PC-3 (cell line): ENCODE data around the gene PITPNM3. TPM values are rescaled to one million over a fixed set of nuclear protein-coding genes. Genes with fewer than 3 reads are reported as not detected.

Experiments used
- ATAC-seq: fragments of 200-7000 bp; cut with Tn5 transposase; 2 replicates; pipeline ENCODE4 v1.9.1; 2020; ENCODE audit warnings: mild to moderate bottlenecking, moderate library complexity
- BruUV-seq: library from RNA; stranded (reverse); fragments of 400-500 nt; replicated peaks from 2 replicates; lab custom pipeline; 2021; lab: Mats Ljungman, UMichigan
- CTCF ChIA-PET: fragments of 300-600 bp; sonication (Branson Sonifier 250); formaldehyde crosslinking; loops from one replicate; lab custom pipeline; 2022; ENCODE audit warnings: antibody characterized with exemption; lab: Charles Lee
- POLR2A ChIA-PET: fragments of 300-600 bp; sonication (Branson Sonifier 250); formaldehyde crosslinking; loops from one replicate; lab custom pipeline; 2022; ENCODE audit warnings: antibody characterized with exemption; ENCODE audit not compliant: unreplicated experiment; lab: Charles Lee
- DNase-seq: peaks from one replicate; pipeline ENCODE4 v3.0.0-alpha.2; 2015
- H2AFZ ChIP-seq: fragments of 300-600 bp; sonication (generic); 2 replicates; pipeline ENCODE4 v1.6.0; 2016; ENCODE audit warnings: antibody characterized with exemption, low read length
- H3F3A ChIP-seq: fragments of 300-600 bp; sonication (generic); one replicate; pipeline ENCODE4 v1.6.0; 2017; ENCODE audit warnings: antibody characterized with exemption, low read length, control low read depth, mild to moderate bottlenecking; ENCODE audit not compliant: unreplicated experiment
- H3K27ac ChIP-seq: fragments of 300-600 bp; sonication (generic); 2 replicates; pipeline ENCODE4 v1.5.1; 2016; ENCODE audit warnings: mild to moderate bottlenecking, low read length
- H3K27me3 ChIP-seq: fragments of 300-600 bp; sonication (generic); 2 replicates; pipeline ENCODE4 v1.6.1; 2016; ENCODE audit warnings: low read length, mixed read lengths
- H3K36me3 ChIP-seq: fragments of 300-600 bp; sonication (generic); 2 replicates; pipeline ENCODE4 v1.6.1; 2016; ENCODE audit warnings: low read depth, mixed run types, low read length, mixed read lengths
- H3K4me1 ChIP-seq: fragments of 300-600 bp; sonication (generic); 2 replicates; pipeline ENCODE4 v1.5.1; 2016; ENCODE audit warnings: low read length; ENCODE audit not compliant: insufficient read depth
- H3K4me2 ChIP-seq: fragments of 300-600 bp; sonication (generic); 2 replicates; pipeline ENCODE4 v1.6.0; 2016; ENCODE audit warnings: low read length
- H3K4me3 ChIP-seq: fragments of 300-600 bp; sonication (generic); 2 replicates; pipeline ENCODE4 v1.5.1; 2016; ENCODE audit warnings: mild to moderate bottlenecking, low read length, mixed read lengths
- H3K79me2 ChIP-seq: fragments of 300-600 bp; sonication (generic); 2 replicates; pipeline ENCODE4 v1.6.1; 2017; ENCODE audit warnings: low read length, mixed read lengths
- H3K9ac ChIP-seq: fragments of 300-600 bp; sonication (generic); 2 replicates; pipeline ENCODE4 v1.6.0; 2016; ENCODE audit warnings: mild to moderate bottlenecking, low read length
- H3K9me2 ChIP-seq: fragments of 300-600 bp; sonication (generic); replicated peaks from 2 replicates; pipeline ENCODE4 v1.6.1; 2016; ENCODE audit warnings: mixed run types, low read length, mixed read lengths
- H3K9me3 ChIP-seq: fragments of 300-600 bp; sonication (generic); 2 replicates; pipeline ENCODE4 v1.6.1; 2016; ENCODE audit warnings: low read length, mixed read lengths
- H4K20me1 ChIP-seq: fragments of 300-600 bp; sonication (generic); 2 replicates; pipeline ENCODE4 v1.6.1; 2016; ENCODE audit warnings: low read length, mixed read lengths
- EZH2 ChIP-seq: fragments of 300-600 bp; sonication (generic); IDR thresholded peaks from one replicate; pipeline ENCODE4 v1.6.1; 2017; ENCODE audit warnings: antibody characterized with exemption, mild to moderate bottlenecking, low read length; ENCODE audit not compliant: unreplicated experiment
- EZH2phosphoT487 ChIP-seq: fragments of 300-600 bp; sonication (generic); IDR thresholded peaks from 2 replicates; pipeline ENCODE4 v1.6.1; 2018; ENCODE audit warnings: mild to moderate bottlenecking, antibody characterized with exemption, low read length, borderline replicate concordance
- intact Hi-C: fragments of 100-400 bp; cut with micrococcal nuclease; formaldehyde crosslinking; loops from 2 replicates; pipeline ENCODE4 v1.9.0; 2023
- total RNA-seq: library from RNA; depleted of rRNA; stranded (reverse); fragments of >200 nt; gene quantifications from 2 replicates; pipeline ENCODE4 v1.2.3, GENCODE V29; 2014
- TF ChIP-seq, protein P1 (sequence below): fragments of 300-600 bp; sonication (generic); conservative IDR thresholded peaks from 2 replicates; pipeline ENCODE4 v1.5.1; 2017; ENCODE audit warnings: antibody characterized with exemption, low read depth, mild to moderate bottlenecking, low read length

Gene PITPNM3
- total RNA-seq, 1 experiment from 2014 or later, result 7.1 TPM

DNA sequence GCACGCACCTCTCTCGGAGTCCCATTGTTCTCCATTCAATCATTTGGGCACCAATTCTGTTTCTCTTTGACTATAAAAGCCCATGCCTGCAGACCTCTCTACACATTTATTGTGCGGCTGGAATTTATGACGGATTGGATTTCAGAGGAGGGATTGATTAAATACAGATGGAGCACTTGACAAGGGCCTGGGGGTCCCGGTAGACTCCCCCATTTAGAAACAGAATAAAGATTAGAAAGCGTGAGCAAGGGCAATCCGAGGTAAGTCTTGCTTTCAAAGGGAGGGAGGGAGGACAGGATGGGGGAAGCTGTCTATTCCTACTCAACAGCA lies 15.1 kb upstream of the PITPNM3 start:
- Histone ChIP-seq H3K9me2 (no peaks in the 10 kb centered on the region), H3K4me1 (no peaks in the 10 kb centered on the region), H3F3A (no peaks in the 10 kb centered on the region), H3K4me2 (no peak overlapping the region), H3K27me3 (no peaks in the 10 kb centered on the region), H2AFZ (no peak overlapping the region), H3K4me3 (no peak overlapping the region), H4K20me1 (no peaks in the 10 kb centered on the region), H3K79me2 (no peaks in the 10 kb centered on the region), H3K36me3 (no peaks in the 10 kb centered on the region), H3K9ac (no peak overlapping the region), H3K27ac (no peak overlapping the region), H3K9me3 (no peaks in the 10 kb centered on the region)
- TF ChIP-seq EZH2phosphoT487, result no peak
- TF ChIP-seq, protein P1, sequence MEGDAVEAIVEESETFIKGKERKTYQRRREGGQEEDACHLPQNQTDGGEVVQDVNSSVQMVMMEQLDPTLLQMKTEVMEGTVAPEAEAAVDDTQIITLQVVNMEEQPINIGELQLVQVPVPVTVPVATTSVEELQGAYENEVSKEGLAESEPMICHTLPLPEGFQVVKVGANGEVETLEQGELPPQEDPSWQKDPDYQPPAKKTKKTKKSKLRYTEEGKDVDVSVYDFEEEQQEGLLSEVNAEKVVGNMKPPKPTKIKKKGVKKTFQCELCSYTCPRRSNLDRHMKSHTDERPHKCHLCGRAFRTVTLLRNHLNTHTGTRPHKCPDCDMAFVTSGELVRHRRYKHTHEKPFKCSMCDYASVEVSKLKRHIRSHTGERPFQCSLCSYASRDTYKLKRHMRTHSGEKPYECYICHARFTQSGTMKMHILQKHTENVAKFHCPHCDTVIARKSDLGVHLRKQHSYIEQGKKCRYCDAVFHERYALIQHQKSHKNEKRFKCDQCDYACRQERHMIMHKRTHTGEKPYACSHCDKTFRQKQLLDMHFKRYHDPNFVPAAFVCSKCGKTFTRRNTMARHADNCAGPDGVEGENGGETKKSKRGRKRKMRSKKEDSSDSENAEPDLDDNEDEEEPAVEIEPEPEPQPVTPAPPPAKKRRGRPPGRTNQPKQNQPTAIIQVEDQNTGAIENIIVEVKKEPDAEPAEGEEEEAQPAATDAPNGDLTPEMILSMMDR, result no peak
- TF ChIP-seq EZH2, result no peak
- POLR2A ChIA-PET, result no interaction called here
- BruUV-seq, result no TSS peak
- intact Hi-C loops, result no loop called here
- ATAC-seq (no peak), DNase-seq (no peak)
- CTCF ChIA-PET, result no interaction called here

DNA sequence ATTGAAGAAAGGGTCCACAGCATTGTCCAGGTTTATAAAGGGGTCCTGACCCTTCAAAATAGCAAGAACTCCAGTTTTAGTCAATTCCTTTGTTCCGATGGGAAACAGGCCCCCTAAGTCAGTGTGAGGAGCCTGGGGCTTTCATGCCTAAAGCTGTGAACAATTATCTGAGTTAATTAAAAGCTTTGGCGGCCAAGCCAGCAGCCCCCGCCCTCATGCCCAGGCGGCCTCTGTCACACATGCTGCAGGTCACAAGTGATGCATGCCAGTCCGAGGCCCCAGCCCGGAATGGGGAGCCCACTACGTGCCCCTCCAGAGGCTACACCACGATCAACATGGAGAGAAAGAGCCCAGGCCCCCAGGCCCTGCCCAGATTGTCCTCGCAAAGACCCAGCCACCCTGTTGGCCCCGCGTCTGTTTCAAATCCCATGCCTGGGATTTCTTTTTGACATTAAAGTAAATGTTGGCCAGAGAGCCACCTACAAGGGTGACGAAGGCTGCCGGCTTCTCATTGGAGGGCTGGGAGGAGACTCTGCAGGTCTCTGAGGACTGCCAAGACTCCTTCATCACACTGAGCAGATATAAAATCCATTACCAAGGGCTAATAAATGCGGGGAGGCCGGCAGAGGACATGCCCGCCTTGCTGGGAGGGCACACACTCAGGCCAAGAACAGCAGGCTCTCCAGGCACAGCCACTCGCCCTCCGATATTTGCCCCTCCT lies 14.5 kb upstream of the PITPNM3 start:
- POLR2A ChIA-PET, result no interaction called here
- intact Hi-C loops, result no loop called here

More for the DNA sequence above, 14.5 kb upstream of the PITPNM3 start:
- no peaks in the 10 kb centered on the region for H3K9me3 ChIP-seq
- H2AFZ ChIP-seq, result no peak overlapping the region
- H3K9me2 ChIP-seq, result no peaks in the 10 kb centered on the region
- H3K36me3 ChIP-seq, result no peaks in the 10 kb centered on the region
- ATAC-seq (no peak), DNase-seq (no peak)
- TF ChIP-seq, protein P1, result no peak
- TF ChIP-seq EZH2 (no peak), EZH2phosphoT487 (no peak)
- BruUV-seq, result no TSS peak
- H4K20me1 ChIP-seq, result no peaks in the 10 kb centered on the region
- no peaks in the 10 kb centered on the region for H3K4me1 ChIP-seq
- CTCF ChIA-PET, result no interaction called here
- H3F3A ChIP-seq, result no peaks in the 10 kb centered on the region
- no peak overlapping the region for H3K9ac ChIP-seq
- no peak overlapping the region for H3K4me2 ChIP-seq
- no peaks in the 10 kb centered on the region for H3K27me3 ChIP-seq
- H3K79me2 ChIP-seq, result no peaks in the 10 kb centered on the region
- H3K27ac ChIP-seq, result no peak overlapping the region
- H3K4me3 ChIP-seq, result no peak overlapping the region
